Gastroesophageal sphincter (tissue), 3 donors: Measurements from ENCODE around the gene UBA3.

ENCODE experiments used
- EP300 ChIP-seq: sonication (generic); formaldehyde crosslinking; IDR thresholded peaks from one replicate; pipeline ENCODE4 v1.6.1; 2017; ENCODE audit warnings: antibody characterized with exemption, mild to moderate bottlenecking
- POLR2AphosphoS5 ChIP-seq: sonication (generic); formaldehyde crosslinking; IDR thresholded peaks from one replicate; pipeline ENCODE4 v1.6.1; 2017; ENCODE audit warnings: antibody characterized with exemption
- TF ChIP-seq, protein P1 (sequence below), 4 experiments: fragments of 200-600 bp in 2 of 4; fragments of 450-650 bp in 2 of 4; sonication (generic) in 1 of 4; IDR thresholded peaks; one replicate each; pipeline ENCODE4 v1.5.1; 2017 to 2019; ENCODE audit warnings: antibody characterized with exemption in 4 of 4, mild to moderate bottlenecking in 2 of 4, moderate library complexity in 2 of 4

DNA sequence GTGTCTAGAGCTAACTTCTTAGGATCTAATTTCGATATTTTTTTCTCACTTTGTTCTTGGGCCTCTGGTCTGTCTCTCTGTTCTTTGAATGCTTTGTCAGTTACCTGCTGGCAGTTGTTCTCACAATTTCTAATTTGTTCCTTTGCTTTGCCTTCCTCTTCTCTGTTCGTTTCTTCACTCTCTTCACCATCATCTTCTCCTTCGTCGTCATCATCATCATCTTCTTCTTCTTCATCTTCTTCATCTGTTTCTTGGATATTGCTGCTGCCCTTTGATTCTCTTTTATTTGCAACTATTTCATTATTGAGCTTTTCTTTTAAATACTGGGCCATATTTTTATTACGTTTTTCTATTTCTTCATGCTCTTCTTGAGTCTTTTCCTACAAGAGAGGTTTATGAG is 39.5 kb upstream of the UBA3 start:
- TF ChIP-seq POLR2AphosphoS5 (no peak), EP300 (no peak)
- TF ChIP-seq, protein P1, sequence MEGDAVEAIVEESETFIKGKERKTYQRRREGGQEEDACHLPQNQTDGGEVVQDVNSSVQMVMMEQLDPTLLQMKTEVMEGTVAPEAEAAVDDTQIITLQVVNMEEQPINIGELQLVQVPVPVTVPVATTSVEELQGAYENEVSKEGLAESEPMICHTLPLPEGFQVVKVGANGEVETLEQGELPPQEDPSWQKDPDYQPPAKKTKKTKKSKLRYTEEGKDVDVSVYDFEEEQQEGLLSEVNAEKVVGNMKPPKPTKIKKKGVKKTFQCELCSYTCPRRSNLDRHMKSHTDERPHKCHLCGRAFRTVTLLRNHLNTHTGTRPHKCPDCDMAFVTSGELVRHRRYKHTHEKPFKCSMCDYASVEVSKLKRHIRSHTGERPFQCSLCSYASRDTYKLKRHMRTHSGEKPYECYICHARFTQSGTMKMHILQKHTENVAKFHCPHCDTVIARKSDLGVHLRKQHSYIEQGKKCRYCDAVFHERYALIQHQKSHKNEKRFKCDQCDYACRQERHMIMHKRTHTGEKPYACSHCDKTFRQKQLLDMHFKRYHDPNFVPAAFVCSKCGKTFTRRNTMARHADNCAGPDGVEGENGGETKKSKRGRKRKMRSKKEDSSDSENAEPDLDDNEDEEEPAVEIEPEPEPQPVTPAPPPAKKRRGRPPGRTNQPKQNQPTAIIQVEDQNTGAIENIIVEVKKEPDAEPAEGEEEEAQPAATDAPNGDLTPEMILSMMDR (IDR thresholded peaks at IDR 0.05) = no peak
